Endothelial cell of umbilical vein (primary cell): ENCODE results near the gene CAMK2G. TPM values are rescaled to one million over a fixed set of nuclear protein-coding genes. Genes with fewer than 3 reads are reported as not detected.

Experiments used
- BruUV-seq: library from RNA; stranded (reverse); fragments of 400-500 nt; replicated peaks from 2 replicates; lab custom pipeline; 2021; lab: Mats Ljungman, UMichigan
- CTCF ChIA-PET: fragments of 300-600, 350-600 bp; sonication (Branson Sonifier 250); formaldehyde crosslinking; loops from one replicate; lab custom pipeline; 2021; ENCODE audit warnings: antibody characterized with exemption, inconsistent platforms; lab: Charles Lee
- POLR2A ChIA-PET: fragments of 300-600, 350-600 bp; sonication (Branson Sonifier 250); formaldehyde crosslinking; loops from one replicate; lab custom pipeline; 2021; ENCODE audit warnings: antibody characterized with exemption, inconsistent platforms; lab: Charles Lee
- DNase-seq: peaks from one replicate; pipeline ENCODE4 v3.0.0-alpha.2; 2011; ENCODE audit warnings: low read depth, low spot score
- FAIRE-seq: peaks from 2 replicates; lab custom pipeline; 2011; peaks lifted over from hg19 to GRCh38; lab: Jason Lieb, UNC
- H2AFZ ChIP-seq: 2 replicates; pipeline ENCODE4 v1.6.0; 2012; ENCODE audit warnings: low read depth, low read length, control low read depth, inconsistent platforms
- H3K27ac ChIP-seq: 2 replicates; pipeline ENCODE4 v1.5.1; 2011; ENCODE audit warnings: low read depth, mild to moderate bottlenecking, control low read depth, low read length, moderate library complexity; ENCODE audit not compliant: insufficient read depth
- H3K27me3 ChIP-seq, 2 experiments: 2 replicates each; pipeline versions ENCODE4 v1.6.0 to v1.6.1; 2011; ENCODE audit warnings: low read length in 2 of 2, mixed read lengths in 1 of 2; ENCODE audit not compliant: control insufficient read depth in 2 of 2, insufficient read depth in 2 of 2
- H3K36me3 ChIP-seq, 2 experiments: 2 replicates in 1 of 2; 3 replicates in 1 of 2; pipeline ENCODE4 v1.5.1; 2011; ENCODE audit warnings: low read length in 2 of 2, mild to moderate bottlenecking in 1 of 2, moderate library complexity in 1 of 2; ENCODE audit not compliant: control insufficient read depth in 2 of 2, insufficient read depth in 2 of 2; ENCODE audit errors: extremely low read depth in 1 of 2
- H3K4me1 ChIP-seq: 3 replicates; pipeline ENCODE4 v1.5.1; 2011; ENCODE audit warnings: mild to moderate bottlenecking, low read length; ENCODE audit not compliant: control insufficient read depth, insufficient read depth; ENCODE audit errors: extremely low read depth
- H3K4me2 ChIP-seq: 2 replicates; pipeline ENCODE4 v1.6.1; 2011; ENCODE audit warnings: low read length, control low read depth, mixed read lengths; ENCODE audit not compliant: insufficient read depth
- H3K4me3 ChIP-seq, 3 experiments: fragments of 200-600 bp in 1 of 3; sonication (generic), shearing (Covaris generic) in 1 of 3; replicated peaks in 1 of 3; 2 replicates each; pipeline ENCODE4 v1.5.1; 2011 to 2016; ENCODE audit warnings: control low read depth in 3 of 3, low read length in 3 of 3, mild to moderate bottlenecking in 2 of 3, inconsistent platforms in 1 of 3, low read depth in 1 of 3, moderate library complexity in 1 of 3; ENCODE audit not compliant: insufficient read depth in 1 of 3
- H3K79me2 ChIP-seq: 2 replicates; pipeline ENCODE4 v1.6.0; 2012; ENCODE audit warnings: low read length, inconsistent platforms; ENCODE audit not compliant: control insufficient read depth, insufficient read depth
- H3K9ac ChIP-seq: replicated peaks from 2 replicates; pipeline ENCODE3; 2011; ENCODE audit warnings: low read length, control low read depth; ENCODE audit not compliant: insufficient read depth; ENCODE audit errors: extremely low read depth
- H3K9me1 ChIP-seq: replicated peaks from 3 replicates; pipeline ENCODE4 v1.6.0; 2011; ENCODE audit warnings: mild to moderate bottlenecking, low read length; ENCODE audit not compliant: control insufficient read depth, insufficient read depth; ENCODE audit errors: extremely low read depth
- H3K9me3 ChIP-seq: replicated peaks from 2 replicates; pipeline ENCODE4 v1.5.1; 2012; ENCODE audit warnings: low read length, inconsistent platforms; ENCODE audit not compliant: control insufficient read depth, insufficient read depth
- H4K20me1 ChIP-seq: replicated peaks from 2 replicates; pipeline ENCODE3; 2011; ENCODE audit warnings: mild to moderate bottlenecking, low read length; ENCODE audit not compliant: control insufficient read depth, insufficient read depth; ENCODE audit errors: extremely low read depth
- EZH2 ChIP-seq: IDR thresholded peaks from 2 replicates; pipeline ENCODE4 v1.6.1; 2012; ENCODE audit warnings: borderline replicate concordance, low read depth, mild to moderate bottlenecking, moderate library complexity, low read length, inconsistent platforms; ENCODE audit not compliant: severe bottlenecking
- FOS ChIP-seq: IDR thresholded peaks from 2 replicates; pipeline ENCODE4 v1.6.1; 2011; ENCODE audit warnings: mild to moderate bottlenecking, low read length, moderate library complexity, borderline replicate concordance; ENCODE audit not compliant: insufficient read depth
- GATA2 ChIP-seq: IDR thresholded peaks from 2 replicates; pipeline ENCODE4 v1.7.0; 2011; ENCODE audit warnings: low read depth, mild to moderate bottlenecking, moderate library complexity, mixed read lengths, low read length; ENCODE audit not compliant: insufficient read length, insufficient read depth
- JUN ChIP-seq: IDR thresholded peaks from 2 replicates; pipeline ENCODE4 v1.6.1; 2011; ENCODE audit warnings: borderline replicate concordance, low read depth; ENCODE audit not compliant: insufficient read length, insufficient read depth
- MYC ChIP-seq: IDR thresholded peaks from one replicate; pipeline ENCODE4 v1.6.1; 2011; ENCODE audit warnings: mild to moderate bottlenecking, low read depth, low read length
- POLR2A ChIP-seq: IDR thresholded peaks from 2 replicates; pipeline ENCODE4 v1.6.1; 2012; ENCODE audit warnings: low read depth, mild to moderate bottlenecking, control low read depth, low read length
- POLR2AphosphoS5 ChIP-seq: IDR thresholded peaks from 2 replicates; pipeline ENCODE4 v1.6.1; 2012; ENCODE audit warnings: low read depth, mild to moderate bottlenecking, control low read depth, low read length, moderate library complexity; ENCODE audit not compliant: insufficient read depth
- dilution Hi-C: fragments of 300-500 bp; cut with MboI; formaldehyde crosslinking; loops from one replicate; pipeline ENCODE4 v1.15.0; 2019; ENCODE audit warnings: low sequenced_read_pairs; ENCODE audit not compliant: extremely low pct_ligation_motif_present
- intact Hi-C: fragments of 100-400 bp; cut with micrococcal nuclease; formaldehyde crosslinking; loops from one replicate; pipeline ENCODE4 v1.10.0; 2022
- polyA plus RNA-seq, 4 experiments: library from polyadenylated mRNA; depleted of rRNA in 3 of 4; stranded (reverse) in 3 of 4; unstranded in 1 of 4; fragments of >200 nt; gene quantifications; 2 replicates each; pipeline versions ENCODE4 v1.2.1 to v1.2.3, GENCODE V29; 2011 to 2012; ENCODE audit warnings: missing spikeins in 1 of 4
- total RNA-seq: library from RNA; stranded (reverse); gene quantifications from 2 replicates; pipeline ENCODE4 v1.2.3, GENCODE V29; 2021
- TF ChIP-seq, protein P1 (sequence below), 2 donors: IDR thresholded peaks; 1 replicate in 1 of 2; 2 replicates in 1 of 2; pipeline ENCODE4 v1.5.1; 2011; ENCODE audit warnings: low read length in 2 of 2, mild to moderate bottlenecking in 2 of 2, moderate library complexity in 2 of 2, control low read depth in 1 of 2, inconsistent platforms in 1 of 2, low read depth in 1 of 2; ENCODE audit not compliant: insufficient read depth in 1 of 2; ENCODE audit errors: extremely low read depth in 1 of 2
- TF ChIP-seq, protein P2 (sequence below): IDR thresholded peaks from 2 replicates; pipeline ENCODE4 v1.6.1; 2011; ENCODE audit not compliant: insufficient read depth, insufficient read length

The CAMK2G gene
- total and polyA plus RNA-seq, 2 donors (not counting 3 experiments of a cell fraction or from before 2014, with no cell fraction given): 27.2 to 33.6 TPM

DNA sequence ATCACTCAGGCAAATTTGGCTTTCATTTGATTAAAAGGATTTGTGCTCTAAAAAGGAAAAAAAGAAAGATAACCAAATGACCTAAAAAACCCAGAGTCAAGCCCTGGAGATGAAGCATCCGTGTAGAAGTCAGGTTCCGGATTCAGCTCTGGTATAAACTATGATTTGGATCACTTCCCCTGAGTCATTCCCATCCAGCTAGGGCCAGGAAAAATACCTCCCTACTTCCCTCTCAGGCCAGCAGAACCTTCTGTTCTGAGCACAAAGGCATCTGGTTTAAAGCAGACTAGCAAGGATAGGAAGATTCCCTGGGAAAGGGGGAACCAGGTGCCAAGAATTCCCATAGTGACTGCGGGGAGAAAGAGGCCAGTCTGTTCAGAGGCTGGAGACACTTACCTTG lies 37.3 kb downstream of the CAMK2G start:
- Histone ChIP-seq H3K79me2 (no peaks in the 10 kb centered on the region), H3K4me1 (peaks cover 30% of the 10 kb centered on the region), H2AFZ (no peak overlapping the region), H3K27me3 (no peaks in the 10 kb centered on the region), H3K9me1 (no peaks in the 10 kb centered on the region), H3K4me2 (peak overlapping the region; percentile 26), H4K20me1 (no peaks in the 10 kb centered on the region), H3K27ac (peak overlapping the region; percentile 34), H3K4me3 (no peak overlapping the region), H3K36me3 (no peaks in the 10 kb centered on the region), H3K9ac (no peak overlapping the region), H3K9me3 (no peaks in the 10 kb centered on the region)
- DNase-seq (peak; percentile 83), FAIRE-seq (peak; percentile 97)
- CTCF ChIA-PET: interaction anchor here (0.8 to 6.0 kb wide), 9 partner anchors 8 to 63 kb away, joined by 3 to 54 read pairs (median 4); no protein-coding TSS in a partner anchor
- POLR2A ChIA-PET: interaction anchor here (0.9 kb wide), 1 partner anchor 16 kb away, joined by 3 read pairs; no protein-coding TSS in a partner anchor
- BruUV-seq: no TSS peak
- dilution Hi-C loops (no loop called here), intact Hi-C loops (loop anchor here (1.0 kb wide), 1 partner anchor 18 kb away; no protein-coding TSS in a partner anchor)
- no peak for TF ChIP-seq EZH2
- TF ChIP-seq POLR2AphosphoS5: peak; percentile 76
- TF ChIP-seq, protein P1, sequence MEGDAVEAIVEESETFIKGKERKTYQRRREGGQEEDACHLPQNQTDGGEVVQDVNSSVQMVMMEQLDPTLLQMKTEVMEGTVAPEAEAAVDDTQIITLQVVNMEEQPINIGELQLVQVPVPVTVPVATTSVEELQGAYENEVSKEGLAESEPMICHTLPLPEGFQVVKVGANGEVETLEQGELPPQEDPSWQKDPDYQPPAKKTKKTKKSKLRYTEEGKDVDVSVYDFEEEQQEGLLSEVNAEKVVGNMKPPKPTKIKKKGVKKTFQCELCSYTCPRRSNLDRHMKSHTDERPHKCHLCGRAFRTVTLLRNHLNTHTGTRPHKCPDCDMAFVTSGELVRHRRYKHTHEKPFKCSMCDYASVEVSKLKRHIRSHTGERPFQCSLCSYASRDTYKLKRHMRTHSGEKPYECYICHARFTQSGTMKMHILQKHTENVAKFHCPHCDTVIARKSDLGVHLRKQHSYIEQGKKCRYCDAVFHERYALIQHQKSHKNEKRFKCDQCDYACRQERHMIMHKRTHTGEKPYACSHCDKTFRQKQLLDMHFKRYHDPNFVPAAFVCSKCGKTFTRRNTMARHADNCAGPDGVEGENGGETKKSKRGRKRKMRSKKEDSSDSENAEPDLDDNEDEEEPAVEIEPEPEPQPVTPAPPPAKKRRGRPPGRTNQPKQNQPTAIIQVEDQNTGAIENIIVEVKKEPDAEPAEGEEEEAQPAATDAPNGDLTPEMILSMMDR (IDR thresholded peaks at IDR 0.05; ENCODE audit: extremely low read depth in 1 of 2, insufficient read depth in 1 of 2, low read depth in 1 of 2, low read length in 2 of 2): no peak
- TF ChIP-seq, protein P2, sequence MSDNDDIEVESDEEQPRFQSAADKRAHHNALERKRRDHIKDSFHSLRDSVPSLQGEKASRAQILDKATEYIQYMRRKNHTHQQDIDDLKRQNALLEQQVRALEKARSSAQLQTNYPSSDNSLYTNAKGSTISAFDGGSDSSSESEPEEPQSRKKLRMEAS: no peak
- TF ChIP-seq JUN: peak; percentile 43
- TF ChIP-seq FOS: peak; percentile 90
- TF ChIP-seq MYC: no peak
- TF ChIP-seq POLR2A: no peak
- TF ChIP-seq GATA2: peak; percentile 92
